Kidney epithelial cell (primary cell): ENCODE results near the gene ARHGAP6. TPM values are rescaled to one million over a fixed set of nuclear protein-coding genes. Genes with fewer than 3 reads are reported as not detected.

Experiments used
- DNase-seq: peaks from one replicate; pipeline ENCODE4 v3.0.0-alpha.2; 2010; ENCODE audit warnings: low read depth
- H3K27me3 ChIP-seq: 2 replicates; pipeline ENCODE4 v1.6.0; 2011; ENCODE audit warnings: low read length; ENCODE audit not compliant: control insufficient read depth, insufficient read depth
- H3K36me3 ChIP-seq: 2 replicates; pipeline ENCODE4 v1.5.1; 2011; ENCODE audit warnings: low read length; ENCODE audit not compliant: control insufficient read depth, insufficient read depth
- H3K4me3 ChIP-seq: 2 replicates; pipeline ENCODE4 v1.5.1; 2011; ENCODE audit warnings: low read depth, mild to moderate bottlenecking, control low read depth, low read length
- CTCF ChIP-seq: IDR thresholded peaks from 2 replicates; pipeline ENCODE4 v1.5.1; 2011; ENCODE audit warnings: mild to moderate bottlenecking, moderate library complexity, low read length, control low read depth, inconsistent platforms; ENCODE audit not compliant: insufficient read depth, poor library complexity, severe bottlenecking
- total RNA-seq: library from RNA; depleted of rRNA; stranded (reverse); fragments of >200 nt; gene quantifications from 2 replicates; pipeline ENCODE4 v1.2.3, GENCODE V29; 2015

ARHGAP6 gene
- total RNA-seq, 1 donor from 2014 or later, result 1.7 TPM

- TF ChIP-seq CTCF, result no peak
- no peak for DNase-seq
- Histone ChIP-seq H3K4me3 (no peak overlapping the region), H3K36me3 (no peaks in the 10 kb centered on the region), H3K27me3 (no peaks in the 10 kb centered on the region)
These were observed 241.8 kb downstream of the ARHGAP6 start for GRCh38 chrX:11423949-11424348.

- no peak for TF ChIP-seq CTCF
- Histone ChIP-seq H3K4me3 (no peak overlapping the region), H3K27me3 (no peaks in the 10 kb centered on the region), H3K36me3 (no peaks in the 10 kb centered on the region)
- peak; percentile 34 for DNase-seq
These were observed 242.3 kb downstream of the ARHGAP6 start for GRCh38 chrX:11423362-11423818.

- Histone ChIP-seq H3K4me3 (no peak overlapping the region), H3K36me3 (no peaks in the 10 kb centered on the region), H3K27me3 (no peaks in the 10 kb centered on the region)
- TF ChIP-seq CTCF, result no peak
- no peak for DNase-seq
These were observed 243.2 kb downstream of the ARHGAP6 start for GRCh38 chrX:11422525-11422857.

GRCh38 chrX:11421805-11422524 lies 243.8 kb downstream of the ARHGAP6 start:
- DNase-seq, result no peak
- no peaks in the 10 kb centered on the region for H3K27me3 ChIP-seq

GRCh38 chrX:11420851-11421250 lies 244.9 kb downstream of the ARHGAP6 start:
- H3K27me3 ChIP-seq, result no peaks in the 10 kb centered on the region
- H3K4me3 ChIP-seq, result no peak overlapping the region
- H3K36me3 ChIP-seq, result no peaks in the 10 kb centered on the region
- no peak for DNase-seq
- TF ChIP-seq CTCF, result no peak

More at GRCh38 chrX:11421805-11422524, 243.8 kb downstream of the ARHGAP6 start:
- Histone ChIP-seq H3K4me3 (no peak overlapping the region), H3K36me3 (no peaks in the 10 kb centered on the region)
- no peak for TF ChIP-seq CTCF

- Histone ChIP-seq H3K36me3 (no peaks in the 10 kb centered on the region), H3K27me3 (no peaks in the 10 kb centered on the region), H3K4me3 (no peak overlapping the region)
- TF ChIP-seq CTCF, result no peak
- no peak for DNase-seq
These were observed 246.6 kb downstream of the ARHGAP6 start for GRCh38 chrX:11419102-11419501.
